GM12878 (cell line): ENCODE data around the gene NPAS3. TPM values are rescaled to one million over a fixed set of nuclear protein-coding genes. Genes with fewer than 3 reads are reported as not detected.

ENCODE experiments used
- ATAC-seq: fragments of 200-7000 bp; cut with Tn5 transposase; 3 replicates; pipeline ENCODE4 v1.9.1; 2020; ENCODE audit warnings: mild to moderate bottlenecking, moderate library complexity
- BruUV-seq: library from RNA; stranded (reverse); fragments of 400-500 nt; replicated peaks from 2 replicates; lab custom pipeline; 2021; lab: Mats Ljungman, UMichigan
- CTCF ChIA-PET: fragments of 300-600 bp; sonication (Branson Sonifier 250); formaldehyde crosslinking; extraction: SDS; loops from one replicate; lab custom pipeline; 2021; ENCODE audit warnings: inconsistent platforms; lab: Yijun Ruan, JAX
- POLR2A ChIA-PET: fragments of 350-600 bp; formaldehyde crosslinking; extraction: SDS; loops from one replicate; lab custom pipeline; 2021; ENCODE audit warnings: inconsistent platforms; lab: Charles Lee
- RAD21 ChIA-PET: fragments of 300-600 bp; sonication (Branson Sonifier 250); formaldehyde crosslinking; loops from one replicate; lab custom pipeline; 2023; ENCODE audit warnings: antibody characterized with exemption; ENCODE audit not compliant: unreplicated experiment; lab: Charles Lee
- SMC1A ChIA-PET: fragments of 300-600 bp; sonication (Branson Sonifier 250); formaldehyde crosslinking; loops from one replicate; lab custom pipeline; 2023; ENCODE audit not compliant: unreplicated experiment, uncharacterized antibody; lab: Charles Lee
- DNase-seq: peaks from one replicate; pipeline ENCODE4 v3.0.0-alpha.2; 2011; ENCODE audit warnings: low read depth, low spot score
- FAIRE-seq: peaks from 3 replicates; lab custom pipeline; 2011; peaks lifted over from hg19 to GRCh38; lab: Jason Lieb, UNC
- H2AFZ ChIP-seq: 2 replicates; pipeline ENCODE4 v1.6.0; 2011; ENCODE audit warnings: low read depth, low read length, control low read depth; ENCODE audit not compliant: control insufficient read depth
- H3K27ac ChIP-seq: 2 replicates; pipeline ENCODE4 v1.5.1; 2011; ENCODE audit warnings: control low read depth; ENCODE audit not compliant: control insufficient read depth, insufficient read depth
- H3K27me3 ChIP-seq, 2 experiments: replicated peaks in 1 of 2; 2 replicates each; pipeline versions ENCODE4 v1.6.0 to v1.6.1; 2011; ENCODE audit warnings: low read length in 1 of 2; ENCODE audit not compliant: control insufficient read depth in 2 of 2, insufficient read depth in 2 of 2
- H3K36me3 ChIP-seq, 2 experiments: 2 replicates each; pipeline ENCODE4 v1.5.1; 2011; ENCODE audit warnings: low read length in 1 of 2; ENCODE audit not compliant: control insufficient read depth in 2 of 2, insufficient read depth in 2 of 2
- H3K4me1 ChIP-seq: 2 replicates; pipeline ENCODE4 v1.6.1; 2011; ENCODE audit warnings: mild to moderate bottlenecking, low read length, moderate library complexity, mixed read lengths; ENCODE audit not compliant: control insufficient read depth, insufficient read depth
- H3K4me2 ChIP-seq: 2 replicates; pipeline ENCODE4 v1.6.0; 2011; ENCODE audit warnings: control low read depth; ENCODE audit not compliant: control insufficient read depth, insufficient read depth
- H3K4me3 ChIP-seq: fragments of 200-600 bp; sonication (generic); 2 replicates; pipeline ENCODE4 v1.5.1; 2016
- H3K79me2 ChIP-seq: 2 replicates; pipeline ENCODE4 v1.6.0; 2011; ENCODE audit warnings: low read length; ENCODE audit not compliant: control insufficient read depth, insufficient read depth
- H3K9ac ChIP-seq: 2 replicates; pipeline ENCODE4 v1.8.0; 2011; ENCODE audit warnings: low read length, control low read depth, mixed read lengths; ENCODE audit not compliant: control insufficient read depth, insufficient read depth
- H3K9me3 ChIP-seq: replicated peaks from 3 replicates; pipeline ENCODE4 v1.5.1; 2011; ENCODE audit warnings: mild to moderate bottlenecking, low read length; ENCODE audit not compliant: control insufficient read depth, insufficient read depth
- H4K20me1 ChIP-seq: 2 replicates; pipeline ENCODE4 v1.6.0; 2011; ENCODE audit not compliant: control insufficient read depth, insufficient read depth
- BACH1 ChIP-seq: fragments of 450-650 bp; IDR thresholded peaks from 2 replicates; pipeline ENCODE4 v1.6.1; 2017; ENCODE audit warnings: mild to moderate bottlenecking, borderline replicate concordance
- E4F1 ChIP-seq: fragments of 450-650 bp; IDR thresholded peaks from 2 replicates; pipeline ENCODE4 v1.6.1; 2018; ENCODE audit warnings: borderline replicate concordance, mild to moderate bottlenecking; ENCODE audit not compliant: partially characterized antibody
- EED ChIP-seq: sonication (generic); IDR thresholded peaks from 2 replicates; pipeline ENCODE4 v1.6.1; 2016; ENCODE audit warnings: antibody characterized with exemption, low read depth
- ELK1 ChIP-seq: IDR thresholded peaks from 2 replicates; pipeline ENCODE4 v1.6.1; 2012; ENCODE audit warnings: low read depth, low read length, improper control_type of control experiment
- EZH2 ChIP-seq: IDR thresholded peaks from 2 replicates; pipeline ENCODE4 v1.6.1; 2012; ENCODE audit warnings: low read depth, mild to moderate bottlenecking, control low read depth, inconsistent platforms, low read length, borderline replicate concordance; ENCODE audit not compliant: control insufficient read depth
- IKZF1 ChIP-seq: fragments of 450-650 bp; conservative IDR thresholded peaks from 2 replicates; pipeline ENCODE4 v1.6.1; 2017; ENCODE audit warnings: antibody characterized with exemption, mild to moderate bottlenecking
- IRF3 ChIP-seq: fragments of 450-650 bp; IDR thresholded peaks from 2 replicates; pipeline ENCODE4 v1.6.1; 2014; ENCODE audit warnings: mild to moderate bottlenecking
- NR2C1 ChIP-seq: fragments of 450-650 bp; IDR thresholded peaks from 2 replicates; pipeline ENCODE4 v1.6.1; 2017; ENCODE audit warnings: antibody characterized with exemption, mild to moderate bottlenecking, moderate library complexity
- POLR2A ChIP-seq: IDR thresholded peaks from 2 replicates; pipeline ENCODE4 v1.6.1; 2011; ENCODE audit warnings: low read depth, mild to moderate bottlenecking, low read length
- RUNX3 ChIP-seq: IDR thresholded peaks from 2 replicates; pipeline ENCODE4 v1.6.1; 2012; ENCODE audit warnings: low read length, inconsistent platforms
- TCF3 ChIP-seq: IDR thresholded peaks from 2 replicates; pipeline ENCODE4 v1.6.1; 2012; ENCODE audit warnings: low read depth, mild to moderate bottlenecking, low read length, borderline replicate concordance; ENCODE audit not compliant: insufficient read depth
- TCF7 ChIP-seq: IDR thresholded peaks from 2 replicates; pipeline ENCODE4 v1.6.1; 2014; ENCODE audit warnings: antibody characterized with exemption, borderline replicate concordance
- ZSCAN29 ChIP-seq: fragments of 450-650 bp; IDR thresholded peaks from 2 replicates; pipeline ENCODE4 v1.6.1; 2017; ENCODE audit warnings: mild to moderate bottlenecking, moderate library complexity
- WGBS: methylation state at CpG from one replicate; pipeline ENCODE4 v1.1.6; 2016; ENCODE audit warnings: low lambda C conversion rate; ENCODE audit not compliant: insufficient replicate concordance, insufficient coverage; ENCODE audit errors: missing lambda C conversion rate; 5-methylcytosine and 5-hydroxymethylcytosine counted together
- in situ Hi-C: fragments of 300-500 bp; cut with MboI; formaldehyde crosslinking; loops from 9 replicates; pipeline ENCODE4 v1.14.3; 2018; ENCODE audit warnings: mixed read lengths
- intact Hi-C: fragments of 100-400 bp; cut with micrococcal nuclease; formaldehyde crosslinking; loops from one replicate; pipeline ENCODE4 v1.14.2; 2022; ENCODE audit not compliant: unreplicated experiment
- polyA plus RNA-seq, 11 experiments: library from polyadenylated mRNA; depleted of rRNA in 4 of 11; unstranded in 6 of 11; stranded (reverse) in 5 of 11; fragments of >200 nt; fragmentation: Nextera tagmentation in 4 of 11; fragmentation: Illumina TruSeq in 1 of 11; extraction: Ambion mirVana in 4 of 11; extraction: Trizol in 1 of 11; gene quantifications; 1 replicate in 1 of 11; 2 replicates in 10 of 11; pipeline versions ENCODE4 v1.2.1 to v1.2.3, GENCODE V29; 2011 to 2016; ENCODE audit warnings: inconsistent platforms in 2 of 11, missing spikeins in 2 of 11, low read depth in 1 of 11
- total RNA-seq, 4 experiments: library from RNA; depleted of rRNA in 3 of 4; stranded (reverse); fragments of >200 nt in 3 of 4; fragmentation: Illumina TruSeq in 1 of 4; extraction: Trizol in 1 of 4; gene quantifications; 2 replicates each; pipeline versions ENCODE4 v1.2.1 to v1.2.3, GENCODE V29; 2013 to 2021

Gene NPAS3
- total and polyA plus RNA-seq, 10 of the 15 experiments (the other 5 are each of a cell fraction or from before 2014, with no cell fraction given), result under 0.01 to 2.7 (median 0.03) TPM; not detected in 6

GRCh38 chr14:32933629-32934072, 5.0 kb upstream of the NPAS3 start:
- in situ Hi-C loops (no loop called here), intact Hi-C loops (no loop called here)
- no peaks in the 10 kb centered on the region; the same call in 2 of the 3 replicates for H3K9me3 ChIP-seq
- no peak overlapping the region for H3K27ac ChIP-seq
- peaks cover 3 to 19% of the 10 kb centered on the region in 2 experiments for H3K27me3 ChIP-seq
- TF ChIP-seq RUNX3, result no peak
- no peak for TF ChIP-seq NR2C1
- TF ChIP-seq EZH2, result no peak
- TF ChIP-seq IRF3, result no peak
- no peak for TF ChIP-seq TCF3
- no peak for TF ChIP-seq POLR2A
- no peak for TF ChIP-seq TCF7
- TF ChIP-seq EED, result no peak
- TF ChIP-seq ZSCAN29, result no peak
- TF ChIP-seq BACH1, result no peak
- no peak for TF ChIP-seq E4F1
- no peak for TF ChIP-seq IKZF1
- no peak for TF ChIP-seq ELK1
- TF ChIP-seq, all 136 proteins: peak for 0
- ChIA-PET POLR2A (no interaction called here), CTCF (no interaction called here), RAD21 (no interaction called here), SMC1A (no interaction called here)
- Histone ChIP-seq H3K9ac (no peak overlapping the region), H3K4me2 (no peak overlapping the region), H3K4me1 (no peaks in the 10 kb centered on the region), H2AFZ (no peak overlapping the region), H4K20me1 (no peaks in the 10 kb centered on the region), H3K4me3 (no peak overlapping the region), H3K36me3 (no peaks in the 10 kb centered on the region), H3K79me2 (no peaks in the 10 kb centered on the region)
- no peak for DNase-seq
- BruUV-seq, result no TSS peak
- no peak for FAIRE-seq
- WGBS, result 19% methylated on average over 19 of the region's 19 CpGs
- ATAC-seq, result no peak
